GM21529 (cell line): ENCODE results near the gene C11orf86.
"Not testable (repeated sequence)": the region's sequence is repeated elsewhere in the genome, so short reads cannot be mapped to it uniquely, and the experiment has no call there.

Experiments
- ATAC-seq: cut with Tn5 transposase; IDR thresholded peaks from one replicate; pipeline ENCODE4 v1.9.1; 2021; ENCODE audit not compliant: unreplicated experiment

Gene C11orf86

GRCh38 chr11:66974724-66975404, at the start of gene C11orf86:
Gene C11orf86, plus strand, starts transcription at chr11:66975304. Its CDS starts 59 bp downstream, at chr11:66975363.
- ATAC-seq = no peak

- ATAC-seq = no peak
Measured at GRCh38 chr11:66929753-66930152, 45.4 kb upstream of the C11orf86 start.

GRCh38 chr11:66932543-66932942, 42.6 kb upstream of the C11orf86 start:
- ATAC-seq = no peak

GRCh38 chr11:66933531-66933930, 41.6 kb upstream of the C11orf86 start:
- ATAC-seq = no peak

GRCh38 chr11:66934950-66935779, 39.9 kb upstream of the C11orf86 start:
- ATAC-seq = no peak

GRCh38 chr11:66936311-66936711, 38.8 kb upstream of the C11orf86 start:
- no peak for ATAC-seq

GRCh38 chr11:66937193-66937733, 37.8 kb upstream of the C11orf86 start:
- no peak for ATAC-seq

- ATAC-seq = no peak
Measured at GRCh38 chr11:66938582-66939135, 36.4 kb upstream of the C11orf86 start.

- no peak for ATAC-seq
Measured at GRCh38 chr11:66950112-66950535, 25.0 kb upstream of the C11orf86 start.

GRCh38 chr11:66951135-66951534, 24.0 kb upstream of the C11orf86 start:
- no peak for ATAC-seq

GRCh38 chr11:66951927-66952337, 23.2 kb upstream of the C11orf86 start:
- no peak for ATAC-seq

- ATAC-seq = no peak
Measured at GRCh38 chr11:66953081-66953833, 21.8 kb upstream of the C11orf86 start.

- no peak for ATAC-seq
Measured at GRCh38 chr11:66956689-66957290, 18.3 kb upstream of the C11orf86 start.

- ATAC-seq = peak; percentile 38
Measured at GRCh38 chr11:66957971-66958231, 17.2 kb upstream of the C11orf86 start.

GRCh38 chr11:66958232-66958955, 16.7 kb upstream of the C11orf86 start, which contains the start of gene PC:
Gene PC, minus strand, starts transcription at chr11:66958383. Its CDS starts 86,224 bp downstream, at chr11:66872159.
- ATAC-seq = peak; percentile 97

GRCh38 chr11:66958956-66959274, 16.2 kb upstream of the C11orf86 start:
- no peak for ATAC-seq

- ATAC-seq = not testable (repeated sequence)
Measured at GRCh38 chr11:66961691-66962213, 13.4 kb upstream of the C11orf86 start.

- no peak for ATAC-seq
Measured at GRCh38 chr11:66962247-66962646, 12.9 kb upstream of the C11orf86 start.

GRCh38 chr11:66962801-66963200, 12.3 kb upstream of the C11orf86 start:
- no peak for ATAC-seq

- ATAC-seq = no peak
Measured at GRCh38 chr11:66964495-66964894, 10.6 kb upstream of the C11orf86 start.
